ENCODE data around the gene GALR2.
"Not testable (repeated sequence)": the region's sequence is repeated elsewhere in the genome, so short reads cannot be mapped to it uniquely, and the experiment has no call there.

GRCh38 chr17:76078370-76078769 lies 3.8 kb downstream of the GALR2 start:
- TF ChIP-seq, protein P1, sequence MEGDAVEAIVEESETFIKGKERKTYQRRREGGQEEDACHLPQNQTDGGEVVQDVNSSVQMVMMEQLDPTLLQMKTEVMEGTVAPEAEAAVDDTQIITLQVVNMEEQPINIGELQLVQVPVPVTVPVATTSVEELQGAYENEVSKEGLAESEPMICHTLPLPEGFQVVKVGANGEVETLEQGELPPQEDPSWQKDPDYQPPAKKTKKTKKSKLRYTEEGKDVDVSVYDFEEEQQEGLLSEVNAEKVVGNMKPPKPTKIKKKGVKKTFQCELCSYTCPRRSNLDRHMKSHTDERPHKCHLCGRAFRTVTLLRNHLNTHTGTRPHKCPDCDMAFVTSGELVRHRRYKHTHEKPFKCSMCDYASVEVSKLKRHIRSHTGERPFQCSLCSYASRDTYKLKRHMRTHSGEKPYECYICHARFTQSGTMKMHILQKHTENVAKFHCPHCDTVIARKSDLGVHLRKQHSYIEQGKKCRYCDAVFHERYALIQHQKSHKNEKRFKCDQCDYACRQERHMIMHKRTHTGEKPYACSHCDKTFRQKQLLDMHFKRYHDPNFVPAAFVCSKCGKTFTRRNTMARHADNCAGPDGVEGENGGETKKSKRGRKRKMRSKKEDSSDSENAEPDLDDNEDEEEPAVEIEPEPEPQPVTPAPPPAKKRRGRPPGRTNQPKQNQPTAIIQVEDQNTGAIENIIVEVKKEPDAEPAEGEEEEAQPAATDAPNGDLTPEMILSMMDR (IDR thresholded peaks at IDR 0.05) = not testable (repeated sequence)
- TF ChIP-seq POLR2A, EP300 (IDR thresholded peaks at IDR 0.05): not testable (repeated sequence)
